Activated CD8-positive, alpha-beta T cell treated with anti-CD3 and anti-CD28 coated beads, Interleukin-2, amount 10 ng/mL, durations not matched to agents 7 days and 5 days (primary cell): Measurements from ENCODE around the gene CCDC91. TPM values are rescaled to one million over a fixed set of nuclear protein-coding genes. Genes with fewer than 3 reads are reported as not detected.
A peak's percentile ranks its signal among the peaks of the same experiment; 100 is the strongest.
"Not testable (repeated sequence)": the region's sequence is repeated elsewhere in the genome, so short reads cannot be mapped to it uniquely, and the experiment has no call there.

ENCODE experiments used
- ATAC-seq: fragments of 150-1000 bp; cut with Tn5 transposase; one replicate; pipeline ENCODE4 v1.10.0; 2021; ENCODE audit warnings: moderate library complexity
- CTCF ChIA-PET: fragments of 350-600 bp; sonication (Branson Sonifier 250); formaldehyde crosslinking; loops from one replicate; lab custom pipeline; 2021; ENCODE audit warnings: antibody characterized with exemption; lab: Charles Lee
- POLR2A ChIA-PET: fragments of 350-600 bp; sonication (Branson Sonifier 250); formaldehyde crosslinking; loops from one replicate; lab custom pipeline; 2021; ENCODE audit warnings: antibody characterized with exemption; lab: Charles Lee
- DNase-seq: peaks from one replicate; pipeline ENCODE4 v3.0.0-alpha.2; 2020
- H3K27ac Mint-ChIP-seq: one replicate; pipeline ENCODE4 v1.8.0; 2021; ENCODE audit warnings: mild to moderate bottlenecking, mixed read lengths
- H3K27me3 Mint-ChIP-seq: one replicate; pipeline ENCODE4 v1.8.0; 2021; ENCODE audit warnings: low read depth, mixed read lengths
- H3K36me3 Mint-ChIP-seq: one replicate; pipeline ENCODE4 v1.8.0; 2021; ENCODE audit warnings: low read depth, mixed read lengths
- H3K4me1 Mint-ChIP-seq: one replicate; pipeline ENCODE4 v1.8.0; 2021; ENCODE audit warnings: low read depth, mixed read lengths
- H3K4me3 Mint-ChIP-seq: one replicate; pipeline ENCODE4 v1.8.0; 2021; ENCODE audit warnings: mild to moderate bottlenecking, mixed read lengths
- H3K9me3 Mint-ChIP-seq: one replicate; pipeline ENCODE4 v1.8.0; 2022; ENCODE audit warnings: mixed read lengths; ENCODE audit not compliant: insufficient read depth
- total RNA-seq, 2 experiments: library from RNA; stranded (reverse); gene quantifications; one replicate each; pipeline ENCODE4 v1.2.3, GENCODE V29; 2021

Gene CCDC91
- total RNA-seq, 2 experiments from 2014 or later = 18.4 to 23.4 TPM

DNA sequence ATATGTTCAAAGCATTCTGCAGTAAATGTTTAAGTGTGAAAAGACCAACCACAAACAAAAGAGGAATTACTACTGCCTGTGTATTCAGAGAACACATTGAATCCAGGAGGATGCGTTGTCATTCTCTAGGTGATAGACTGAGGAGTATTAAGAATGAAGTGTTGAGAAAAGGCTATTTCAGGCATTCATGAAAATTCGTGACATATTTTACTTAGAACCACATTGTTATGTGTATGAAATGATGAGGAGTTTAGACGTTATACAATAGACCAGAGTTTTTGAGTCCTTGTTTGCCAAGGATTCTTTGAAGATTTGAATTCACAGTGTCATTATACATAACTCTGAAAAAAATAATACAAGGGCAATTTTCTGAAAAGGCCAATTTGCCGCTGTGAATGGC, 251.8 kb downstream of the CCDC91 start:
- Mint-ChIP-seq H3K4me3 (no peak overlapping the region), H3K27me3 (no peaks in the 10 kb centered on the region), H3K4me1 (no peaks in the 10 kb centered on the region), H3K27ac (no peak overlapping the region), H3K36me3 (no peaks in the 10 kb centered on the region), H3K9me3 (no peaks in the 10 kb centered on the region)
- ATAC-seq = no peak
- CTCF ChIA-PET = no interaction called here
- POLR2A ChIA-PET = no interaction called here
- DNase-seq = no peak

DNA sequence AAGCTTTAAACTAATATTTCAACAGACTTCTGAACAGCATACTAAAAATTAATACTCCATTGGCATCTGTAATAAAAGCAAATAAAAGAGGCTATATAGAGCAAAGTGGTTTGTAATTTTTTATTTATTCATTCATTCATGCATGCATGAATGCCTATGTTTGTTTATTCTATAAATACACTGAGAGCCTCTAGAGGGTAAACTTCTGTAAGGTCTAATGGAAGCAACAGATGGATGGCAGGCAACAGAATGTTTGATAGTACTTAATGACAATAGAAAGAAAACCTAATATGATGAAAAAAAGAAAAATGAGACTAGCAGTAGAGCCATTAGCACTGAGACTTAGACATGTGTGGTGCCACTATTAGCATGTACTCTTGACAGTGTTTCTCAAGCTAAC, 253.1 kb downstream of the CCDC91 start:
- Mint-ChIP-seq H3K4me3 (no peak overlapping the region), H3K27ac (no peak overlapping the region), H3K4me1 (no peaks in the 10 kb centered on the region), H3K36me3 (no peaks in the 10 kb centered on the region), H3K9me3 (no peaks in the 10 kb centered on the region), H3K27me3 (no peaks in the 10 kb centered on the region)
- ATAC-seq (no peak), DNase-seq (no peak)
- ChIA-PET POLR2A (no interaction called here), CTCF (no interaction called here)

DNA sequence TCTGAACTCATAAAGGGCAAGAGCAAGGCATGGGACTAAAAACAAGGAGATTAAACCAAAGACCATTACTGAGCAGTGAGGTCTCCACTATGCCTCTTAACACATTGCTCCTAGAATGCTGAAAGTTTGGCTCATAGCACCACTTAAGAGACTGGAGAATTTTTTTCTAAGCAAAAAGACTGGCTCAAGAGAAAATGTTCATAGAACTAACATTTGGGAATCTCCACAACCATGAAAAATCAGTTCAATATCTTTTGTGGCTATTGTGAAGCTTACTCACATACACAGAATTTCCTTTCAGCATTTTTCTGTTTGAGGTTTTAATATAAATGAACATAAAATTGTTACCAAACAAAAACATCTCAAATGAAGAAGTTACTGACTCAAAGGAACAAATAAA, 255.8 kb downstream of the CCDC91 start:
- Mint-ChIP-seq H3K9me3 (no peaks in the 10 kb centered on the region), H3K27me3 (no peaks in the 10 kb centered on the region), H3K4me1 (no peaks in the 10 kb centered on the region), H3K36me3 (no peaks in the 10 kb centered on the region), H3K4me3 (no peak overlapping the region), H3K27ac (no peak overlapping the region)
- no peak for ATAC-seq
- no peak for DNase-seq
- CTCF ChIA-PET = no interaction called here
- POLR2A ChIA-PET = no interaction called here

DNA sequence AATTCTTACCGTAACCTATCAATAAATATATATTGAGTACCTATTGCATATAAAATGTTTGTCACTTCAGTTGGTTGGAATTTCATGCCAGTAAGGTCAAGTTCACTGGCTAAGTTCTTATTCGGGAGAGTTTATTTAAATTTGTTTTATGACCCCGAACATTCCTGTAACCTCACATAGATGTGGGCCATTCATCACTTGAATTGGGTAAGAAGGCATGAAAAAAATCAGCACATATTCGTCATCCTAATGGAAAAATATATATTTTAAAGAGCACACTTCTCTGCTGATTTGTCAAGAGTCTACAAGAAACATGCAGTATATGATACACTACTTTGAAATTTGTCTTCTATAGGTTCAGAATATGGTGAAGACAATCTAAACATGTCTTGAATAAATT, 263.4 kb downstream of the CCDC91 start:
- DNase-seq (no peak), ATAC-seq (no peak)
- POLR2A ChIA-PET = no interaction called here
- H3K4me3 Mint-ChIP-seq = no peak overlapping the region
- H3K27ac Mint-ChIP-seq = no peak overlapping the region
- peaks cover 3% of the 10 kb centered on the region for H3K4me1 Mint-ChIP-seq
- peaks cover 4% of the 10 kb centered on the region for H3K36me3 Mint-ChIP-seq
- H3K9me3 Mint-ChIP-seq = no peaks in the 10 kb centered on the region
- no peaks in the 10 kb centered on the region for H3K27me3 Mint-ChIP-seq
- CTCF ChIA-PET = no interaction called here

DNA sequence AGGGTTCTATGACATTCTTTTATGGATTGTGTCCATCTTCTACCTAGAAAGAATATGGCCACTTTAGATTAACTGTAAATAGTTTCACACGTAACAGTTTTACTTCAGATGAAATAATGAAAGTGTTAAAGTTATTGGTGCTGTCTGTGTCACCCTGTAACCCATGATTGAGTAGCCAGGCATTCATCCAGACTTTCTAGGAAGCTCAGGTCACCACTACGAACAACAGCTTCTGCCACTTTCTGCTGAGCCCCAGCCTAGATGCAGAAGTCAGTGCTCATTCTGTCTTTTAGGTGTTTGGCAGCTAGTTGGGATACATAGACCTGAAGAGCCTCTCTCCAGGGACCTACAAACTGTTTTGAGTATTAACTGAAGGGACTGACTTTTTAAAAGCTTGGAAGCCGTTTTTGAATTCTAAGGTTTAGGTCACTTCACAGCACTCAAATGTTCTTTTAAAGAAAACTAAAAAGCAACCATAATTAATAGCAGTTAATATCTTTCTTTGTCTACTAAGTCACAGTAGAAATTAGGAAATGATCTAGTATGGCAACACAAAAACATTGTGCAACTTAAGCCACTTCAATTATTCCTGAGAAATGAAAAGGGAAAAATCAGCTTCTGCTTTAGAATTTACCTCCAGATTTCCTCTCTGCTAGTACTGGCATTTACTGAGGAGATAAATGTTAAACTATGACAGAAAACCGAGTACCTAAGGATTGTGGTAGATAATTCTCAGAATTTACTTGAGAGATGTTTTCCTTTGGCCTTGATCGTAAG, 266.9 kb downstream of the CCDC91 start:
- CTCF ChIA-PET = no interaction called here
- DNase-seq (no peak), ATAC-seq (no peak)
- Mint-ChIP-seq H3K27me3 (no peaks in the 10 kb centered on the region), H3K4me1 (peaks cover 3% of the 10 kb centered on the region), H3K36me3 (peaks cover 12% of the 10 kb centered on the region), H3K9me3 (no peaks in the 10 kb centered on the region), H3K27ac (peak overlapping the region; percentile 25), H3K4me3 (no peak overlapping the region)
- POLR2A ChIA-PET = no interaction called here

DNA sequence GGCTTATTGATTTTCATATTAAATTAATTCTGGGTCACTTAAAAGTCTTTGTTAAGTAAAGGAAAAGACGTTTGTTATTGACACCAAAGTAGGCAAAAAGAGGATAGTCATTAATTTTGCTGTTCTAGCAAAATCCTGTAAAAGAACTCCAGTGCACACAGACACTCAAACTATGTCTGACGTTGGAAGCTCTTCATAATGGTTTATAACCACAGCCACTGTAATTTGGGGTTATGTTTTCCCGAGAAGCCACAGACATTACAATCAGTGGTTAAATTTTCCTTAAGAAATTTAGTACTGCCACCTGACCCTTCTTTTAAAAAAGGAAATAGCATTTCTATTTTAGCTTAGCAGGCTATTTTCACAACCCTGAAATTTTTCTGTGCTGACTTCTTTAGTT, 267.5 kb downstream of the CCDC91 start:
- no peak for ATAC-seq
- peaks cover 10% of the 10 kb centered on the region for H3K36me3 Mint-ChIP-seq
- no peaks in the 10 kb centered on the region for H3K27me3 Mint-ChIP-seq
- CTCF ChIA-PET = no interaction called here
- POLR2A ChIA-PET = interaction anchor here (0.6 kb wide), 1 partner anchor 35 kb away, joined by 3 read pairs; no protein-coding TSS in a partner anchor
- H3K9me3 Mint-ChIP-seq = peaks cover 3% of the 10 kb centered on the region
- H3K27ac Mint-ChIP-seq = no peak overlapping the region
- H3K4me1 Mint-ChIP-seq = peaks cover 3% of the 10 kb centered on the region
- no peak overlapping the region for H3K4me3 Mint-ChIP-seq
- no peak for DNase-seq

DNA sequence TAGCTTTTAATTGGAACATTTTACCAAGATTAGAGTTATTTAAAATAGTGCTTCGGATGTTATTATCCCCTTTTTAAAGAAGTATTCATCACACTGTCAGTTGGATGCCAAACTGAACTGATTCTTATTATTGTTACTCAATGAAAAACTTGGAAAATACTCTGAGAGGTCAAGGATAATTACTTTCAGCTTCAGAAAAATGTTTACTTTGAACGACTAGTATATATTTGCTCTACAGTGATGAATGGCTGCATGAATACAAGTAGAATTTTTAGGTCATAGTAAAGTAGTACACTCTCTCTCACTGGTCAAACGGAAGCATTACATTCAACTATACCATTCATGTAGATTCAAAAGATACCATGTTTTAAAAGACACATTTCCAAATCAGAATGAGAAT, 269.2 kb downstream of the CCDC91 start:
- H3K4me1 Mint-ChIP-seq = peaks cover 3% of the 10 kb centered on the region
- H3K27ac Mint-ChIP-seq = no peak overlapping the region
- H3K36me3 Mint-ChIP-seq = peaks cover 17% of the 10 kb centered on the region
- no peak for ATAC-seq
- peaks cover 6% of the 10 kb centered on the region for H3K9me3 Mint-ChIP-seq
- H3K27me3 Mint-ChIP-seq = no peaks in the 10 kb centered on the region
- no peak overlapping the region for H3K4me3 Mint-ChIP-seq
- ChIA-PET POLR2A (no interaction called here), CTCF (no interaction called here)
- no peak for DNase-seq

DNA sequence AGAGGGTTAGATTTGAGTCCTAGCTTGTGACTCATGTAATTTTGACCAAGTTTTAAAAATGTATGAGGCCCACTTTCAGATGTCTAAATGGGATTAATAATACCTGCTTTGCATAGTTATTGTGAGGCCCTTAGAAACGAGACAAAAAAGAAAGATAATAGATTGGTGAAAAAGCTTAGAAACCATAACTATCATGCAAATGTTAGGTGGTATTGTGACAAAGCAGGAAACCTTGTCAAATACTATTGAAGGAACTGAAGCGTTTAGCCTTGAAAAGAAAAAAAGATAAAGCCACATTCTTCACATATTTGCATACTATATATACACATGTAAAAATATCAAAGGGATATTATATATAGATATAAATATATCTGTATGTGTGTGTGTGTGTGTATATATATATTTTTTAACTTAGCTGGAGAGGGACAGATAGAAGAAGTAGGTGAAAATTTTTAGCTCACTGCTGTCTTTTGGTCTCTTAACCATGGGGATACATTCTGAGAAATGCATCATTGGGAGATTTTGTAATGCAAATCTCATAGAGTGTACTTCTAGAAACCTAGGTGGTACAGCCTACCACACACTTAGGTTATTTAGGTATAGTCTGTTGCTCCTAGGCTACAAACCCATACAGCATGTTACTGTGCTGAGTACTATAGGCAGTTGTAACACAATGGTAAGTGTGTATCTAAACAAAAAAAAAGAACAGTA, 270.3 kb downstream of the CCDC91 start:
- Mint-ChIP-seq H3K27ac (no peak overlapping the region), H3K9me3 (peaks cover 6% of the 10 kb centered on the region), H3K4me3 (no peak overlapping the region), H3K27me3 (no peaks in the 10 kb centered on the region), H3K4me1 (peaks cover 3% of the 10 kb centered on the region), H3K36me3 (peaks cover 17% of the 10 kb centered on the region)
- DNase-seq = no peak
- ChIA-PET CTCF (no interaction called here), POLR2A (no interaction called here)
- ATAC-seq = no peak

DNA sequence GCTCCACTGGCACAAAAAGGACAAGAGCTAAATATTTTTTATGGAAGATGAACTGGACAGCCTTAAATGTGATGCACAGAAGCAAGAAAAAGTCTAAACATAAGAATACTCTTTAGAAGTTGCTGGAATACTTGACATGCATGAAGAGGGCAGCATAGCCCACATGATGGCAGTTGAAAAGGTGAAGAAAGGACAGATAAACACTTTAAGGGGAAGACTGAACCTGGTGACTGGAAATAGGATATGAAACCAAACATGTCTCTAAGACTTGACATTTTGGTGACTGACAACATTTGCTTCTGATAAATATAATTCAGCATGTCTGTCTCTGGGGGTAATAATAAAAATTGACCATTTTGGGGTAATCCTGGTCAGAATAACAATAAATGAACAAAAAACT, 273.1 kb downstream of the CCDC91 start:
- no peak overlapping the region for H3K4me3 Mint-ChIP-seq
- peaks cover 6% of the 10 kb centered on the region for H3K9me3 Mint-ChIP-seq
- H3K36me3 Mint-ChIP-seq = peaks cover 17% of the 10 kb centered on the region
- H3K27me3 Mint-ChIP-seq = no peaks in the 10 kb centered on the region
- CTCF ChIA-PET = no interaction called here
- POLR2A ChIA-PET = no interaction called here
- no peaks in the 10 kb centered on the region for H3K4me1 Mint-ChIP-seq
- no peak overlapping the region for H3K27ac Mint-ChIP-seq
- no peak for DNase-seq
- no peak for ATAC-seq

DNA sequence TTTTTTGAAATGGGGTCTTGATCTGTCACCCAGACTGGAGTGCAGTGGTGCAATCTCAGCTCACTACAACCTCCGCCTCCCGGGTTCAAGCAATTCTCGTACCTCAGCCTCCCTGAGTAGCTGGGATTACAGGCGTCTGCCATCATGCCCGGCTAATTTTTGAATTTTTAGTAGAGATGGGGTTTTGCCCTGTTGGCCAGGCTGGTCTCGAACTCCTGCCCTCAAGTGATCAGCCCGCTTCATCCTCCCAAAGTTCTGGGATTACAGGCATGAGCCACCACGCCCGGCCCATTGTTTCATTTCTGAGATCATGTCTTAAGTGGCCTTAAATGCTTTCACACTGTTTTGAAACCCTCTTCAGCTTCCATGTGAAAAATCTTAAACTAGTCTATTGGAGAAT, 281.5 kb downstream of the CCDC91 start:
- not testable (repeated sequence) for H3K36me3 Mint-ChIP-seq

DNA sequence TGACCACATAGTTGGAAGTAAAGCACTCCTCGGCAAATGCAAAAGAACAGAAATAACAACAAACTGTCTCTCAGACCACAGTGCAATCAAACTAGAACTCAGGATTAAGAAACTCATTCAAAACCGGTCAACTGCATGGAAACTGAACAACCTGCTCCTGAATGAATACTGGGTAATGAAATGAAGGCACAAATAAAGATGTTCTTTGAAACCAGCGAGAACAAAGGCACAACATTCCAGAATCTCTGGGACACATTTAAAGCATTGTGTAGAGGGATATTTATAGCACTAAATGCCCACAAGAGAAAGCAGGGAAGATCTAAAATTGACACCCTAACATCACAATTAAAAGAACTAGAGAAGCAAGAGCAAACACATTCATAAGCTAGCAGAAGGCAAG, 285.9 kb downstream of the CCDC91 start:
- H3K4me3 Mint-ChIP-seq, ATAC-seq, H3K27ac Mint-ChIP-seq, H3K4me1 Mint-ChIP-seq, DNase-seq, H3K9me3 Mint-ChIP-seq, POLR2A ChIA-PET, CTCF ChIA-PET, H3K27me3 Mint-ChIP-seq, H3K36me3 Mint-ChIP-seq: not testable (repeated sequence)

More for the DNA sequence above, 281.5 kb downstream of the CCDC91 start:
- H3K4me1 Mint-ChIP-seq, H3K4me3 Mint-ChIP-seq, POLR2A ChIA-PET, H3K9me3 Mint-ChIP-seq, CTCF ChIA-PET, DNase-seq, ATAC-seq, H3K27ac Mint-ChIP-seq, H3K27me3 Mint-ChIP-seq: not testable (repeated sequence)

DNA sequence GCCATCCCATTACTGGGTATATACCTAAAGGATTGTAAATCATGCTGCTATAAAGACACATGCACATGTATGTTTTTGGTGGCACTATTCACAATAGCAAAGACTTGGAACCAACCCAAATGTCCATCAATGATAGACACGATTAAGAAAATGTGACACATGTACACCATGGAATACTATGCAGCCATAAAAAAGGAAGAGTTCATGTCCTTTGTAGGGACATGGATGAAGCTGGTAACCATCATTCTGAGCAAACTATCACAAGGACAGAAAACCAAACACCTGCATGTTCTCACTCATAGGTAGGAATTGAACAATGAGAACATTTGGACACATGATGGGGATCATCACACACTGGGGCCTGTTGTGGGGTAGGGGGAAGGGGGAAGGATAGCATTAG, 288.8 kb downstream of the CCDC91 start:
- H3K36me3 Mint-ChIP-seq = not testable (repeated sequence)

More for the DNA sequence above, 288.8 kb downstream of the CCDC91 start:
- H3K9me3 Mint-ChIP-seq, ATAC-seq, H3K27me3 Mint-ChIP-seq, H3K27ac Mint-ChIP-seq, H3K4me1 Mint-ChIP-seq, H3K4me3 Mint-ChIP-seq, DNase-seq, CTCF ChIA-PET: not testable (repeated sequence)
- POLR2A ChIA-PET = interaction anchor here (1.5 kb wide), 1 partner anchor 23 kb away, joined by 3 read pairs; no protein-coding TSS in a partner anchor
